ENCODE results near the gene KDM3A. TPM values are rescaled to one million over a fixed set of nuclear protein-coding genes. Genes with fewer than 3 reads are reported as not detected.

KDM3A gene
- total and polyA plus RNA-seq, 2 of the 8 experiments (the other 6 are each of a cell fraction or from before 2014, with no cell fraction given): 15.8 to 29.2 TPM

DNA sequence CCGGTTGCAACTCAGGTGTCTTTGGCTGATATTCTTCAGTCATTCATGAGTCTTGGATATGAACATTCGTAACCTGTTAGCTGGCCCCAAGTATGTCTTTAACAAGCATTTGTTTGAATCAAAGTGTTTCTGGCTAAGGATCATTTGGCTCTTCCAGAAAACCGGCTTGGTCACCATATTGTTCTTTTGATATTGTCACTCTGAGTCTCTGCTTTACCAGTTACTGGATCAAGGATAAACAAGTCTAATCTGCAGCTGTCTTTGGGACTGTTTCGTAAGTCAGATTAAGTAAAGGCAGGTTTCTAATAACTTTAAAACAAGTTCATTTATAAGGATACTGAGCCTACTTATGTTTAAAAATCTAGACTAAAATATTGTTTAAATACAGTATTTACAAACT lies 49.1 kb downstream of the KDM3A start:
- ChIA-PET POLR2A (ENCODE audit: partially characterized antibody) (no interaction called here), CTCF (ENCODE audit: partially characterized antibody) (no interaction called here)
- H3K79me1 ChIP-seq (ENCODE audit: low read depth, low read length): no peaks in the 10 kb centered on the region
- H2AK5ac ChIP-seq (ENCODE audit: low read depth, low read length): no peak overlapping the region
- no peak overlapping the region for H3K14ac ChIP-seq (ENCODE audit: insufficient read length)
- no peak overlapping the region for H2AFZ ChIP-seq (ENCODE audit: low read length)
- WGBS, 2 experiments (ENCODE audit: extremely low coverage in 1 of 2, insufficient coverage in 1 of 2, insufficient read length in 1 of 2, insufficient replicate concordance in 2 of 2, low coverage in 1 of 2, low lambda C conversion rate in 2 of 2, missing lambda C conversion rate in 1 of 2): 87% methylated on average over 4 of the region's 4 CpGs; no CpG with 5 or more reads in 1 of the 2 experiments
- H4K8ac ChIP-seq (ENCODE audit: extremely low read depth, insufficient read depth, low read length): no peak overlapping the region
- no peaks in the 10 kb centered on the region for H3K23me2 ChIP-seq (ENCODE audit: low read depth, low read length)
- no peak overlapping the region for H2BK120ac ChIP-seq (replicated peaks; ENCODE audit: low read depth, low read length)
- no peak overlapping the region for H3K18ac ChIP-seq (ENCODE audit: extremely low read depth, low read length)
- no peaks in the 10 kb centered on the region for H3K4me1 ChIP-seq (replicated peaks in 1 of 4; ENCODE audit: control insufficient read depth in 3 of 4, insufficient read depth in 4 of 4, low read length in 3 of 4)
- FAIRE-seq: no peak
- no peaks in the 10 kb centered on the region for H3K79me2 ChIP-seq (ENCODE audit: control insufficient read depth in 1 of 2, insufficient read depth in 2 of 2, low read length in 2 of 2)
- H3K4me2 ChIP-seq (ENCODE audit: insufficient read depth in 1 of 2, low read depth in 2 of 2, low read length in 2 of 2): no peak overlapping the region
- H4K5ac ChIP-seq (ENCODE audit: insufficient read length, low read depth, low read length): no peak overlapping the region
- DNase-seq (ENCODE audit: low read depth in 1 of 2, low spot score in 2 of 2): no peak
- no peaks in the 10 kb centered on the region for H3K9me3 ChIP-seq (ENCODE audit: insufficient read depth in 2 of 2, low read depth in 1 of 2, low read length in 1 of 2)
- H2BK20ac ChIP-seq (ENCODE audit: low read length): no peak overlapping the region
- H2BK5ac ChIP-seq (ENCODE audit: low read depth, low read length): no peak overlapping the region
- no peak overlapping the region for H3K56ac ChIP-seq (replicated peaks; ENCODE audit: insufficient read length, low read depth, low read length)
- H3K4ac ChIP-seq (replicated peaks; ENCODE audit: insufficient read length, low read depth, low read length): no peak overlapping the region
- no peak overlapping the region for H2BK12ac ChIP-seq (ENCODE audit: low read depth, low read length)
- H4K91ac ChIP-seq (replicated peaks; ENCODE audit: insufficient read length, low read length): no peak overlapping the region
- H3K9ac ChIP-seq (replicated peaks in 1 of 4; ENCODE audit: extremely low read depth in 1 of 4, low read depth in 3 of 4, low read length in 3 of 4): no peak overlapping the region
- no peak overlapping the region for H3K27ac ChIP-seq (ENCODE audit: low read depth, low read length)
- H3K23ac ChIP-seq (ENCODE audit: insufficient read length): no peak overlapping the region
- H3K36me3 ChIP-seq (ENCODE audit: control insufficient read depth in 2 of 4, insufficient read depth in 4 of 4, low read length in 3 of 4): peaks cover 22 to 62% (median 52%) of the 10 kb centered on the region in 4 experiments
- no peak overlapping the region for H3K4me3 ChIP-seq (ENCODE audit: extremely low read depth in 1 of 4, insufficient read depth in 2 of 4, low read depth in 3 of 4, low read length in 4 of 4)
- H3K27me3 ChIP-seq (replicated peaks in 1 of 4; ENCODE audit: control insufficient read depth in 3 of 4, extremely low read depth in 1 of 4, insufficient read depth in 3 of 4, low read length in 3 of 4): no peaks in the 10 kb centered on the region
- H2BK15ac ChIP-seq (ENCODE audit: low read length): no peak overlapping the region
- H4K20me1 ChIP-seq (replicated peaks in 1 of 2; ENCODE audit: control insufficient read depth in 1 of 2, insufficient read depth in 2 of 2, low read length in 2 of 2): peaks cover 2 to 3% of the 10 kb centered on the region in 2 experiments
- TF ChIP-seq SP2 (IDR thresholded peaks at IDR 0.05; ENCODE audit: low read length): no peak
- TF ChIP-seq POU5F1 (IDR thresholded peaks at IDR 0.05; ENCODE audit: low read depth, low read length): no peak
- no peak for TF ChIP-seq KDM5A (IDR thresholded peaks at IDR 0.05; ENCODE audit: low read length)
- no peak for TF ChIP-seq GTF2F1 (IDR thresholded peaks at IDR 0.05; ENCODE audit: borderline replicate concordance, low read depth, low read length)
- no peak for TF ChIP-seq RAD21 (IDR thresholded peaks at IDR 0.05 in 1 of 2, conservative IDR thresholded peaks at IDR 0.05 in 1 of 2; ENCODE audit: low read depth in 2 of 2, low read length in 2 of 2)
- TF ChIP-seq SAP30 (IDR thresholded peaks at IDR 0.05; ENCODE audit: insufficient read depth, insufficient replicate concordance, low read length): no peak
- TF ChIP-seq, protein P1, sequence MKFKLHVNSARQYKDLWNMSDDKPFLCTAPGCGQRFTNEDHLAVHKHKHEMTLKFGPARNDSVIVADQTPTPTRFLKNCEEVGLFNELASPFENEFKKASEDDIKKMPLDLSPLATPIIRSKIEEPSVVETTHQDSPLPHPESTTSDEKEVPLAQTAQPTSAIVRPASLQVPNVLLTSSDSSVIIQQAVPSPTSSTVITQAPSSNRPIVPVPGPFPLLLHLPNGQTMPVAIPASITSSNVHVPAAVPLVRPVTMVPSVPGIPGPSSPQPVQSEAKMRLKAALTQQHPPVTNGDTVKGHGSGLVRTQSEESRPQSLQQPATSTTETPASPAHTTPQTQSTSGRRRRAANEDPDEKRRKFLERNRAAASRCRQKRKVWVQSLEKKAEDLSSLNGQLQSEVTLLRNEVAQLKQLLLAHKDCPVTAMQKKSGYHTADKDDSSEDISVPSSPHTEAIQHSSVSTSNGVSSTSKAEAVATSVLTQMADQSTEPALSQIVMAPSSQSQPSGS (IDR thresholded peaks at IDR 0.05; ENCODE audit: low read length): no peak
- TF ChIP-seq TAF7 (optimal IDR thresholded peaks at IDR 0.05; ENCODE audit: borderline replicate concordance, low read depth, low read length): no peak
- no peak for TF ChIP-seq ASH2L (IDR thresholded peaks at IDR 0.05; ENCODE audit: low read length)
- no peak for TF ChIP-seq NANOG (IDR thresholded peaks at IDR 0.05; ENCODE audit: insufficient read depth, low read depth, low read length, poor library complexity, severe bottlenecking)
